Nucleus accumbens (tissue), 56 donors: ENCODE results near the gene CALB2.

Experiments used
- DNase-seq, 56 donors: peaks; one replicate each; lab custom pipeline; 2025; lab: John Stamatoyannopoulos, UW

The CALB2 gene

DNA sequence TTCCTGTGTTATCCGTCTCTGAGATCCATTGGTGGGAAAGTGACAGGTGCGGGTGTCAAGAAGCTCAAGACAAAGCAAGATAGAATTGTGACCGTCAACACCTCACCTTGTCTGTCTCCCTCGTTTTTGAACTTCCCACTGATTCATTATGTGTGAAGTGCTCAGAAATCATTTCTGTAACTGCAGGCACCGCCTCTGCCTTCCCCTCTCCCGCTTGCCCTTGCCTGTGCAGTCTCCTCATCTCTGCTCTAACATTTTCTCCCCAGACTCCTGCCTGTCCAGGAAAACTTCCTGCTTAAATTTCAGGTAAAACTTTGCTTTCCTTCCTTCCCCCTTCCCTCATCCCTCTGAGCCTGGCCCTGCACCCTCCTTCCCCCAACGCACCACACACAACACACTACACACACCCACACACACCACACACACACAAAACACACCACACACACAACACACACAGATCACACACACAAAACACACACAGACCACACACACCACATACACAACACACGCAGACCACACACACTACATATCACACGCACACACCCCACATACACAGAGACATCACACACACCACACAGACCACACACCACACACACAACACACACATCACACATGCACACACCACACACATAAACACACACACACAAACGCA is 25.7 kb downstream of the CALB2 start:
- DNase-seq: peak in 2 of 56 donors; percentile 8 to 15

DNA sequence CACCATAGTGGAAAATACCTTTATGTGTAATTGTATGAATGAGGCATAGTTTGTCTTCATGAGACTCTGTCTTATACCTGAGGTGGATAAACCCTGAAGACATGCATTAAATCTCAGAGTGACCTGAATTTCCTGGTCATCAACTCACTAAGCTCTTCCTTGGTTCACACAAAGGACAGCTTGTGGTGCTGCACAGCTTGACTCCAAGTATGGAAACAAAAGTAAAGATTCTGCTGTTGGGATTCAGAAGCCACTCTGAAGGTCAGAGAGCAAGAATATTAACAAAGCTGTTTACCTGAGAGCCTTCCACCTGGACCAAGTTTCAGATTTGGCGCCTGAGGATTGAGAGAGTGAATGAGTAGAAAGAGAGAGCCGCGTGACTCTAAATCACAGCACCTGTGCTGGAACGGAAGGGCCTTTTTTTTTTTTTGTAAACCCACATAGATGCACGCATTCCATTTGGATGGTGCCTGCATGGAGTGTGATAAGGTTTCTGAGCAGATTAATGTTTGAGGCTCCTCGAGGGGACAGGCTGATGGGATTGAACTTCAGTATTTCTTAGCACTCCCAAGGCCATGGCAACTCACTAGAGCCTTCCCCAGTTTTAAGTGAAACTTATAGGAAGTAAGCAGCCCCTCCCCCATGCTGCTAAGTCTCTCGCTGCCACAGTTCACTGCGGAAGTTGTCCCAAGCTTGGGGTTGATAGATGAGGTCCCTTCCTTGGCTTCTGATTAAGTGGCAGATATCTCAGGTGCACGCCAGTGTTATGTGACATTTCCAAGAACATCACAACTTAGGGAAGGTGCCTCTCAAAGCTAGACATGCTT is 28.7 kb downstream of the CALB2 start:
- no peak for DNase-seq

DNA sequence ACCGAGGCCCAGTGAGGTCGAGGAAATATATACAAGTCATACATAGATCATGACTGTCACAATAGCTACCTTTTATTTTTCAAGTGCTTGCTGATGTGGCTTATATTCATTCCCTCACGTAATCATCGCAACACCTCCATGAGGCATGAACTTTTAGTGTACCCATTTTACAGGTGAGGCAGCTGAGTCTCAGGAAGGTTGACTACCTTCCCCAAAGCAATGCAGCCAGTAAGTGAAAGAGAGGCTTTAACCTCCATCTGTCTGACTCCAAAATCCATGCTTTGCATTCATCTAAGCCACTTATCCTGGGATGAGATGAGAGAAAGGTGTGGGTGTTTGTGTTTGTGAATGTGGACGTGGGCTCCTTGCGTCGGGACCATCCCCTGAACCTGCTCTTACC is 30.8 kb downstream of the CALB2 start:
- DNase-seq: no peak

DNA sequence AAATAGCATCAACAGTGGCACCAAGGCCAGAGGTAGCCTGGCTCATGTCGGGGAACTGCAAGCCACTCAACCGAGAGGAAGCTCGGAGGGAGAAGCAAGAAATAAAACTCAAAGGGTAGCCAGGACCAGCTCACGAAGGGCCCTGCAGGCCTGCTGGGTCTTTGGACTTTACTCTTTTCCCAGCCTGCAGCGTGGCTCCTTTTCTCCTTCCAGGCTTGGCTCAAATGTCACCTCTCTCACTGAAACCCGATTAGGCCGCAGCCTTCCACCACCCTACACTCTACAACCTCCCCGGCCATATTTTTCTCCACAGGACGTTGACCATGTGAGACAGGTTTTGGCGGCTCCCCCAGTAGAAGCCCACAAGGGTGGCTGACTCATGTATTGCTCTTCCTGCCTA is 38.1 kb downstream of the CALB2 start:
- DNase-seq: no peak

DNA sequence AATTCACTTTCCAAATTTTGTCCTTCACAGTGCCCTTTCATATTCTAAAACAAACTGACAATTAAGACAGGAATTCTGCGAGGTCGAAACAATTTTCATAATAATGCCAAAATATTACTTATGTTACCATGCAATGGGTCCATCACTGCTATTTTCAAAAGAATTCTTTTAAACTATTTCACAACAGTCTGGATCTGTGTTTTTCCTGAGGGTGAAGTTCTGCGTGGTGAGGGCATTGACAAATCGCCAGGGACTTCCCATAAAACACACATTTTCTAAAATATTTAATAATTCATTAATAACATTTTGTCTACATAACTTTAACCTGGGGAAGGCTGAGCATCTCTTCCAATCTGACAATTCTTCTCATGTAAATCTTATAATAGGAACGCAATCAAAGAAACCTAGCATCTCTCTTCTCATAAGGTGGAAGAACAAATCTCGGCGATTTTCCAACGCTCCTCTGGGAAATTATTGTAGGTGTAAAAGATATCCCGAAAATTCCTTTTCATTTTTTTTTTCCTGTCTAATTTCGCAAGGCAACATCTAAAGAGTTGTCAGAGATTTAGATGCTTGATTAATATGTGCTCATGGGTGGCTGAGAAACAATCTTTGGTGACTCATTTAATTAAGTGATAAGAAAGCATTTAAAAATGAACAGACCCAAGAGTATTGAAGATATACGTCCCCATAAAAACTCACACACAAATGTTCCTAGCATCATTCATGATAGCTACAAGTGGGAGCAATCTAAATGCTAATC is 41.5 kb downstream of the CALB2 start:
- no peak for DNase-seq

GRCh38 chr16:71402007-71402406 is 43.5 kb downstream of the CALB2 start:
- DNase-seq: no peak

DNA sequence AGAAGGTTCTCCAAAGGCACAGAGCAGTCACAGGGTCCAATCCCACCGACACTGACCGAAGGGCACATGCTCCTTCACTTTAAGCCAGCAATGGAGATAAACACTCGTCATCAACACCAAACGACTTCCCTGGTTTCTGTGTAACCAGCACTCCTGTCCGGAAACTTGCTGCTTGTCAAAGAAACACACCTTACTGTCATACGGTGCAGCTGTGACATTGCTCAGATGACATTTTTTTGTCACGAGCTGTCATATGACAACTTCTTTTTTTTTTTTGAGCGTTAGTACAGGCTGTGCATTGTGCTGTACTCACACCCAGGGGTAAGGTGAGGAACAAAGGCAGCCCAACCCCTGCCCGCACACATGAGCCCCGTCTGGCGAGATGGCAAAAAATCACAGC is 44.2 kb downstream of the CALB2 start:
- DNase-seq: no peak

DNA sequence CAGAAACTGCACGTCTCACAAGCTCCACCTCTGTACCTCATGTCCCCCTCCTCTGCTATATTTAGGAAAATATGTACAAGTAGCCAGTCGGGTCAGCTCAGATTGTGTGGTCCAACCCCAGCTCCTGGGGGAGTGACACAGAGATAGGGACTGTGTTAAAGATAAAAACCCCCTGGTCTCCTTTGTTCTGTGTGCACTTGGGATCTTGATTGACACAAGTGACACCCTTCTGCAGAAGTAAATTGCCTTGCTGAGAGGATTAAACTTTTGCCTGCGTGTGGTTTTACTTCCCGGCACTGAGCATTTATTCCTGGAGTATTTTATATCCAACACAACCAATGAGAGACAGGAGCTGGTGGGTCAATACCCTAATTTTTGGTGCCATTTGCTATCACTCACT is 45.8 kb downstream of the CALB2 start:
- DNase-seq: no peak

DNA sequence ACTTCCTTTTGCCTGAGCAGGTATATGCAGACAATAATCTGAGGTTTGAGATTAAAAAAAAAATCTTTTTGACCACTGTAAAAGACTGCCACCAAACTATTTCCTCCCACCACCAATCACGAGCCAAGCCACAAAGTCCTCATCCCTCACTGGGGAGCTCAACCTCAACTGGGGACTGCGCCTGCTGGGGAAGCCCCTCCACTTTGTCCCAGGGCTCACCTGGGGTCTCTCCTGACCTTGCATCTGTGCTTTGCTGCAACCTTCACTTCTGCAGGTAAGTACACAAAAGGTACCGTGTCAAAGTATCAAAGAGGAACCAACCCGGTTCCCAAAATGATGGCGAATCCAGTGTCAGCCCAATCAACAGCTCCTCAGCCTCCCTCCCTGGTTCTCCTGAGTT is 47.8 kb downstream of the CALB2 start:
- DNase-seq: no peak

- no peak for DNase-seq
Observed at GRCh38 chr16:71406724-71407123, 48.2 kb downstream of the CALB2 start.

GRCh38 chr16:71407731-71408130 is 49.2 kb downstream of the CALB2 start:
- DNase-seq: no peak

- DNase-seq: no peak
Observed at GRCh38 chr16:71408536-71408935, 50.0 kb downstream of the CALB2 start.

DNA sequence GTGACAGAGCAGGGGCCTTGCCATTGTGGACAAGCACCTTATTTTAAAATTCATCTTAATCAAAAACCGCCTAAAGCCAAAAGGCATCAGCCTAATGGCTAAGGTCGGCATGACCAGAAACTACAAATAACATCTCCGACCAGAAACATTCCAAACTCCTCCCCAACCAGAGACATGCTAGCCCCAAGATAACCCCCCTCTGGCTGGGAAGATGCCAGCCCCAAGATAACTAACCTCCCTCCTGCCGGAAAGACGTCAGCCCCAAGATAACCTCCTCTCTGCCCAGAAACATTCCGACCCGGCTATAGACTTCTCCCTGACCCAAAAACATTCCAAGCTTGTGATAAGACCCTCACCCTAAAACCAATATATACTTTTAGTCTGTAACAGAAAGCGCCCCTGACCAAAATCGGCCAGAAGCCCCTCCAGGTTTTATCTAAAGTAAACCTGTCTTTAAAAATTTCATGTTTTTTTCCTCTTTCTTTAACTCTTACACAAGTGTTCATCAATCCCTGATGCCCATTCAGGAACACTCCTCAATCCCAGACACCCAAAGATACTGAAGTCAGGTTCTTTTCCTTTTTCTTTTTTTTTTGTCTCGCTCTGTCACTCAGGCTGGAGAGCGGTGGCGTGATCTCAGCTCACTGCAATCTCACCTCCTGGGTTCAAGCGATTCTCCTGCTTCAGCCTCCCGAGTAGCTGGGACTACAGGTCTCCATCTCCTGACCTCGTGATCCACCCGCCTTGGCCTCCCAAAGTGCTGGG is 50.7 kb downstream of the CALB2 start:
- DNase-seq: no peak

GRCh38 chr16:71410146-71410545 is 51.6 kb downstream of the CALB2 start:
- no peak for DNase-seq

DNA sequence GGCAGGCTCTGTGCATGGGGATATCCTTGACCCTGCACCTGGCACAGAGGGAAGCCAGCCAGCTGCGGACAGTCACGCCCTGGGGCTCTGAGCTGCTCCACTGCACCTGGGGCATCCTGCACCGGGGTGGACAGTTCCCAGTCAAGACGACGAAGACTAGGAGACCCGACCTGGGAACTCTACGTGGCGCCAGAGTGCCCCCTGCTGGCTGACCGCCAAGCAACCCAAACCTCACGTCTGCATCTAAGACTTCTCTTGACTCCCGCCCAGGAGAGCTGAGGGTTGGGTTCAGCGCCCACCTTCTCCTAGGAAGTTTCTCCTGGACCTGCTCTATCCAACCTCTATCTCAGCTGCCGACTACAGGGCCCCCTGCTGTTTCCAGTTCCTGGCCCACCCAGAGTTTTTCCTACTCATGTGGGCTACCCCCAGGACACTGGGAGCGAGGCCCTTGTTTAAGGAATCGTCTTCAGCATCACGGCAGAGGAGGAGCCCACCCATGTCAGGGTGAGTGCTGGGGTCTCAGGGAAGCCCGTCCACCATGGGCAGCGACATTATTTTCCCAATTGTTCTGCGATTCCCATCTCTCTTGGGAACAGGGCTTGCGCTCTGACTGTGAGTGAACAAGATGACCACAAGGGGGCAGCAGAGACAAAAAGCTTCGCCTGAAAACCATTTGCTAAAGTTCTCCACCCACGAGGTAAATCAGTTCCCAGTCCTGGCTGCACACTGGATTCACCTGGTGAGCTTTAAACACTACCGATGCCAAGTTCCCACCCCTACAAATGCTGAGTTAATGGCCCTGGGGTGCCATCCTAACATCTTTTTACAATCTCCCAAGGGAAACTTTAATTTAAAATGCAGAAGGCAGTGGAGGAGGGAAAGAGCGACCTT is 54.0 kb downstream of the CALB2 start:
- DNase-seq: peak in 49 of 56 donors; percentile 0 to 74 (median 31)

GRCh38 chr16:71413341-71413740 is 54.8 kb downstream of the CALB2 start:
- no peak for DNase-seq

GRCh38 chr16:71414038-71414437 is 55.5 kb downstream of the CALB2 start:
- no peak for DNase-seq

- no peak for DNase-seq
Observed at GRCh38 chr16:71421911-71422310, 63.4 kb downstream of the CALB2 start.

GRCh38 chr16:71423016-71423415 is 64.5 kb downstream of the CALB2 start:
- DNase-seq: no peak

- DNase-seq: no peak
Observed at GRCh38 chr16:71423865-71424264, 65.3 kb downstream of the CALB2 start.
